ENCODE measurements around the gene TMC6.

TMC6 gene

GRCh38 chr17:78064708-78065107 lies 63.8 kb downstream of the TMC6 start:
- DNase-seq = no peak

DNA sequence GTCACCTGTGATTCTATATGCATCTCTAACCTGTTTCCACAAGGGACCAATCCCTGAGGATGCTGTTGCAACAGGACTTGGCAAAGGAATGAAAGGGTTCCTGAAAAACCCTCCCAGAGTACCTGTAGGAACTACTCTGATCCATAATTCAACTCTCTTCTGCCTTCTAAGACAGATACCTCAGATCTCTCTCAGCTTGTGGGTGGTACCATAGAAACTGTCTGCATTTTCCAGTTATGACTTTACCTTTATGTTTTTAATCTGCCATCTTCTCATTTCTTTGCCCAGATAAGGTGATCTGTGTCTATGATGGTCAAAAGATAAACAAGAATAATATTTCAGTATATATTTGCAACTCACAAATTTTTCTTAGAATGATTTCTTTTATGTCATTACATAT lies 65.1 kb downstream of the TMC6 start:
- no peak for DNase-seq

DNA sequence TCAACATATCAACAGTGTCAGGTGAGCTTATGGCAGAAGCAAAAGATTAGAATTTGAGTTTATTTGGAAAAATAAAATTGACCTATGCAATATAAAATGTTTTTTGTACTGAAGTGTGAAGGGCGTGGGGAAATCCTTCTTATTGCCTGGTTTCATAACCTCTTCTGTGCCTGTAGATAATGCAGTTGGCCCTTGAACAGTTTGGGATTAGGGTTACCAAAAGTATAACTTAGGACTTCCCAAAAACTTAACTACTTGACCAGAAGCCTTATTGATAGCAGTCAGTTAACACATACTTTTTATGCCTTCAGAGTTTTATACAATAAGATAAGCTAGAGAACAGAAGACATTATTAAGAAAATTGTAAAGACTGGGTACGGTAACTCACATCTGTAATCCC lies 66.0 kb downstream of the TMC6 start:
- DNase-seq = no peak
